GM18858 (cell line): ENCODE results near the gene DCC.
A peak's percentile ranks its signal among the peaks of the same experiment; 100 is the strongest.
"Not testable (repeated sequence)": the region's sequence is repeated elsewhere in the genome, so short reads cannot be mapped to it uniquely, and the experiment has no call there.

Source experiments
- ATAC-seq: cut with Tn5 transposase; IDR thresholded peaks from one replicate; pipeline ENCODE4 v1.9.1; 2021; ENCODE audit not compliant: unreplicated experiment

Gene DCC

DNA sequence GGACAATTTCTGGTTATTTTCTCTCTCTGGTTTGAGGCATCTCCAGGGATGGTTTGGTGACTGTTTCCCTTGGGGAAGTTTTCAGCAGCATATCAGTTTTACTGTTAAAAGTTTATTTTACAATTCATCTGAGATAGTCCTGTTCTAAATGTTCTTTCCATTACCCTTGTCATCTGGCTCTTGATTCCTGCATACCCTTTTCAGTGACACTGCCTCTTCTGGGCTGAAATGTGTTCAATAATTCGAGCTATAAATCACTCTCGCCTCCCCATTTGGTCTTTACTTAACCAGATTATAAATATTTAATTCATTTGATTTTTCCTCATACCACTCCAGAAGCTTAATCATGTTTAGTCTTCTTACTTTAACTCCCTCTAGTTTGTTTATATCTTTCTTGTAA lies 9.5 kb downstream of the DCC start:
- ATAC-seq = no peak

DNA sequence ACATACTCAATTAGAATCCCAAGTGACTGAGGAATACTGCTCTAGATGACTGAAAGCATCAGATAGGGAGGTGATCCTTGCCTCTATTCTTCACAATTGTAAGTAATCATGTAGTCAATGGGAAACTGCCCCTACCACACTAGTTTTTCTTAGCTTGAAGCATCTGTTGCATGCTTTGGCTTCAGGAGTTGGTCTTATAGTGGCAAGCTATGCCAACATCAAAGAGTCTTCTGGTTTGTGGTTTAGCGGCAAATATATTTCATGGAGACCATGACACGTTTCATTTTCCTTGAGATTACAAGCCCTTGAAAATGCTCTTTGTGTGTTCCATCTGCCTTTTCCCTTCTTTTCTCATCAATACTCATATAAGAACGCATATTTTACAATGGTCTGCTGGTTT lies 12.9 kb downstream of the DCC start:
- no peak for ATAC-seq

DNA sequence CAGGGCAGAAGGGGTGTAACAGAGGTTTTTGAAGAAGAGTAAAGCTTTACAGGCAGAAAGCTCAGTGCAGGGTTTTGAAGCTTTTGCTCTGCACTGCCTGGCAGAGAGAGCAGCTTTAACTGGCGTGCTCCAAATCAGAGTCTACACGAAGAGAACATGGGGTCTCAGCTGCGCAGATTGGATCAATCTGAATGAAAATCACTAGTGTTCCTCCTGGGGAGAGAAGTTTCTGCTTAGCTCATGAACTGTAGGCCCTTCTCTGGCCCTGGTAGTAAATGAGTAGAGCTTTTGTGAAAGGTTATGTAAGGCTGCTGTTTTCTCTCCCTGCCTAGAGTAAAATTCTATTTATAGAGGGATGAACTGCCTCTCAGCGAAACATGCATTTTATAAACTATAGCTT lies 13.6 kb downstream of the DCC start:
- ATAC-seq = no peak

DNA sequence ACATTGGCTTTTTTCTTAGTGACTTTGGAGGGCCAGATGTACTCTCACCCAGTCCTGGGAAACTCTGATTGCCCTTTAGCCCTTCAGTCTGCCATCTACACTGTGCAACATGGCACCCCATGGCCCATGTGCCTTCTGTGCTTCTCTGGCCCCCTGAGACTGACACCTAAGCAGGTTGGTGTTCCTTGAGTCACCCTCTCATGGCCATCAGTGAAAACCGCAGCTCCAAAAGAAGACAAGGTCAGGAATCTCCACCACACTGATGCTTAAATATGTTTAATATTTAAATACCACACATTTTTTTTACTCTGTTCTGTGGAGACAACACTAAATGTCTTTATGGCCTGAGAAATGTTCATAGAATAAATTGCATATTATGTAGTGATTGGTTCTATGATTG lies 23.9 kb downstream of the DCC start:
- no peak for ATAC-seq

DNA sequence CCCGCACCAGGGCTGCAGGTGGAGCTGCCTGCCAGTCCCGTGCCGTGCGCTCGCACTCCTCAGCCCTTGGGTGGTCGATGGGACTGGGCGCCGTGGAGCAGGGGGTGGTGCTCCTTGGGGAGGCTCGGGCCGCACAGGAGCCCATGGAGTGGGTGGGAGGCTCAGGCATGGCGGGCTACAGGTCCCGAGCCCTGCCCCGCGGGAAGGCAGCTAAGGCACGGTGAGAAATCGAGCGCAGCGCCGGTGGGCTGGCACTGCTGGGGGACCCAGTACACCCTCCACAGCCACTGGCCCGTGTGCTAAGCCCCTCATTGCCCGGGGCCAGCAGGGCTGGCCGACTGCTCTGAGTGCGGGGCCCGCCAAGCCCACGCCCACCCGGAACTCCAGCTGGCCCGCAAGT lies 26.9 kb downstream of the DCC start:
- ATAC-seq = not testable (repeated sequence)

DNA sequence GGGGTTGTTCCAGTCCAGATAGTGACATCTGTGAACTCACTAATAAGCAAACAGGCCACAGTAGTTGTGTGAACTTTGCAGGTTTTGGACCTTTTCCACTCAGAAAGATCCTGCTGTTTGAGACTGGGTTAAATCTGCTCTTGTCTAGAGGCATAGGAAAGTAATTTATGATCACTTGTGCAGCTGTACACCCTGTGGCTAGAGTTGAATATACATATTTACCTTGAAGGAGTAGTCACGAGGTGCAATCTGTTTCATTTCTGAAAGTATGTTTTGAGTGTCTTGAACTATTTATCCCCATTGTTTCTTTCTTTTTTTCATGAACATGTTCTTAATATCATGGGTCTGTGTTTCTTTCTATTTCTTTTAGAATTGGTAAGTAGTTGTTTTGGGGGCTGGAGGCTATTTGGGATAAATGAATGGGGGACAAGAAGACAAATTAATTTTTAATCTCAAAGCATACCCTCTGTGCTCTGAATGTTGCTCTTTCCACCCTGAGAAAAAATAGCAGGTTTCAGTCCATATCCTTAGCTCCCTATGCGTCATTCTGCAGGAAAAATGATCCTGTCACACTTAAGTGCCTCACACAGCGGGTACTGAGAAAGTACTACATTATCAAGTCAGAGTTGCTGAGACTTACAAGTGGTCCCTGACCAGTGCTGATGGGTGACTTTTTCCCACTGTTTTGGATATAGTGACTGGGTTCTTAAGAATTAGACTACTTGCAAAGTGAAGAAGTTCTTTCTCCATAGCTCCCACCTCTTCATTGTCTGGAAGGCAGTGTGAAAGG lies 28.2 kb downstream of the DCC start:
- no peak for ATAC-seq

DNA sequence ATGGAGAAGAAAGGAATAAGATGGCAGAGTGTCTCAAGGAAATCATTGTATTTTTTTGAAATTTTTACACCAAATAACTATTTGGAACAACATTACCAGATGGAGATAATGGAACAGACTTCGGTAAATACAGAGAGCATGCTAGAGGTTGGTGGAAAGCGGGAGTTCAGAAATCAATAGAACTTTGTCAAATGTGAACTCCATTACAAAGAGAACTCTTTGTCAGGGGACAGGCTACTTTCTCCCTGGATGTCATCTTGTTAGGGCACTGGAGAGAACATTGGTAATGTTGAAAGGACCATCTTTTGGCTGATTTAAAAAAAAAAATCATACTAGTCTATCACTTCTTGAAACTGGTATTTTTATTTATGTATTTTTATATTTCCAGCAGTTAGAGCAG lies 30.8 kb downstream of the DCC start:
- ATAC-seq = no peak

DNA sequence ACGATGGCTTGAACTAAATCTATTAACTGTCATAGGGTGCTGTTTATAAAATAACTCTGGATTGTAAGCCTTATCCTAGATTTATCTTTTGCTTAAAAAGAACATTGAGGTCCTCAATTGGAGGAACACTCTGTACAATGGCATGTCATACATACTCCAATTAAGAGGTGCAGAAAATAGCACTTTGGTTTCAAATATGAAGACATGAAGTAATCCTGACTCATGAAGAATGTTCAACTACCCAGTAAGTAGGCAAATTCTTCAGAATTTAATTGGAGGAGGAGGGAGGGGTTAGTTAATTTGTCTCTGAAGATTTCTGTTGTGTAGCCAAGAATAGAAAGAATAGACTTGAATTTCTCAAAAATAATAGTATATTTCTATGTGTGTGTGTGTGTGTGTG lies 36.1 kb downstream of the DCC start:
- no peak for ATAC-seq

DNA sequence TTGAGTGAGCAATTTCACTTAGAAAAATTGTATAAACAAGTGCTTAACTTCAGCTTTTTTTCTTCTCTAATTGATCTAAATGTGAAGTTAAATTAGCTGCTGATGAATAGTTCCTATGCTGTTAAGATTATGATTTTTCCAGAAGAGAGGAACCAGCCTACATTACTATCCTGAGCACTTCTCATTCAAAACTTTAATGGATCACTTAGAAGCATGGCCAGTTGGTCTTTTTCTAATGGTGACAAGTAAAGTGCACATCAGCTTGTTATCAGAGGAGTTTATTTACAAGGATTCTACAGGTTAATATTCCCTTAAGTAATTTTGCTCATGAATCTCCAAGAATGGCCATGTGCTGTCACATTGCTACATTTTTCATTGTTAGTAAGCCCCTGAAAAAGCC lies 37.1 kb downstream of the DCC start:
- no peak for ATAC-seq

DNA sequence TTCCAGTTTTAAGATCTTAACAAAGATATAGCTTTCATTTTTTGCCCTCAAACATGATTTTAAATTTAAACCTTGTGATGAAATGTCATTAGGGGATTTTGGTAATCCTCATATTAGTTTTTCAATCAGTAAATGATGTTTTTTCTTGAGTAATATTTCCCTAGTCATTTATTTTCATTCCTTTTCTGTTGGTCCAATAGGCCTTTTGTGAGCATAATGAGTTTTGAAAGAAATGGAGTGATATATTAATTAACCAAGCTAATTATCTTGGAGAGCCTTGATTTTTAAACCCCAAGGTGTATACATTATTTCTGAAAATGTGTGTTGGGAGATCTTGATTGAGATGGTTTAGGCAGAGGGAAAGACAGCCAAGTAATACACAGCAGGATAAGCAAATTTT lies 46.3 kb downstream of the DCC start:
- ATAC-seq = no peak

DNA sequence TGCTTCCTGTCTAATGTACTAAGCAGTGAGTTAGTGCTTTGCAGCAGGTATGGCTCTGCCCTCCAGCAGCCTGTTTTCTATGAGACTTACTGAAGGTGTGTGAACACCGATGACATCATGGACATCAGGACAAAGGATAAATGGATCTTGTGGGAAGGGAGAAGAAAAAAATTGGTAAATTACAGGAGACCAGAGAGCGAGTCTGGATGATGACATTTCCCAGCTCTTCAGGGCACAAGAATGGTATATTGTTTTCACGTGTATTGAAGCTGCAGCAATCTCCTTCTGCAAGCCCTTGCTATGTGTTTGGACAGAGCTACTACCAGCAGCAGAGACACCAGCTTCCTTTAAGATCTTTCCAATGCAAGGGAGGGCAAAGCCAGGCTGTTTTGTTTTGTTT lies 47.2 kb downstream of the DCC start:
- no peak for ATAC-seq

DNA sequence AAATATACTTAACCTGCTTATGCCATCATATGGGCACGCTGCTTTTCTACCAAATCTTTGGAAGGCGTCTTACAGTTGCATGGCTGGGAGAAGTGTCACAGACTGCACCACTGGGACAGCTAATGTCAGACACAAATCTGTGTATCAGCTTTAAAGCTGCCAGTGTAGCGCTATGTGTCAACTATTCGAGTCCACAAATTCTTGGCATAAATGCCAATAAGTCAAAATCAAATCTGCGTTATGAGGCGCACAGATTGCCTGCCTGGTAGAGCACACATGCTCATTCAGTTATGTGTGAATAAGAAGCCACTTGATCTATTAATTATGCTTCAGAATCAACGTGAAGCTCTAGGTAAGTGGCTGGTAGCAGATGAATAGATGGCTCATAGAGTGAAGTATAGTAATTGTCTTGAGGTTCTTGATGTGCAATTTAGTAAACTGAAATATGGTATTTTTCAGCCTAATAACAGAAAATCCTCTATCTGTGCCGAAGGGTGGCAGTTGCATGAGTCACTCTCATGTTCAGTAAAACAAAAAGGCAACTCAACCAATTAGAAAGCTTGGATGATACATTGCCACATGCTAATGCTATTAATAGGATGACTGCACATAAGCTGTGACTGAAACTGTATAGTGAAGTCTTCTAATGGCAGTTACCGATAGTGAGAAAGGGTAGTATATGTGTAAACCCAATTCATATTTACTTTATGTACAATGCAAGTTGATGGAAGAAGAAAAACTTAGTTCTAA lies 52.0 kb downstream of the DCC start:
- ATAC-seq = peak; percentile 54

DNA sequence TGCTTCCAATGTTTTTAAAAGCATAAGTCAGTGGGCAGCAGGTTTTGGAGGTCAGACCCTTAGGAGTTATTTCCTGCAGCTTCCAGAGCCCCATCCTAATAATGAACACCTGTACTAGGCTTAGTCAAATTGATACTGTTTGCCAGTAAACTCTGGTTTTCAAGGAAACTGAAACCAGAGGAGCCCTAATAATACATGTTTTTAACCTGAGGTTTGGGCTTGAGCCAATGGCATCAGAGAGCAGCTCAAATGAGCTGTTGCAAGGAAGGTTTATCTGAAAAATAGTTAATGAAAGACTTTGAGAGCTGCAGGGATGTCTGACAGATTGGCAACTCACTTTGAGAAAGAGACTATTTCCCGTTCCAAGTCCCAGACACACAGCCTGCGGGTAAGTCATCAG lies 54.6 kb downstream of the DCC start:
- peak; percentile 38 for ATAC-seq

DNA sequence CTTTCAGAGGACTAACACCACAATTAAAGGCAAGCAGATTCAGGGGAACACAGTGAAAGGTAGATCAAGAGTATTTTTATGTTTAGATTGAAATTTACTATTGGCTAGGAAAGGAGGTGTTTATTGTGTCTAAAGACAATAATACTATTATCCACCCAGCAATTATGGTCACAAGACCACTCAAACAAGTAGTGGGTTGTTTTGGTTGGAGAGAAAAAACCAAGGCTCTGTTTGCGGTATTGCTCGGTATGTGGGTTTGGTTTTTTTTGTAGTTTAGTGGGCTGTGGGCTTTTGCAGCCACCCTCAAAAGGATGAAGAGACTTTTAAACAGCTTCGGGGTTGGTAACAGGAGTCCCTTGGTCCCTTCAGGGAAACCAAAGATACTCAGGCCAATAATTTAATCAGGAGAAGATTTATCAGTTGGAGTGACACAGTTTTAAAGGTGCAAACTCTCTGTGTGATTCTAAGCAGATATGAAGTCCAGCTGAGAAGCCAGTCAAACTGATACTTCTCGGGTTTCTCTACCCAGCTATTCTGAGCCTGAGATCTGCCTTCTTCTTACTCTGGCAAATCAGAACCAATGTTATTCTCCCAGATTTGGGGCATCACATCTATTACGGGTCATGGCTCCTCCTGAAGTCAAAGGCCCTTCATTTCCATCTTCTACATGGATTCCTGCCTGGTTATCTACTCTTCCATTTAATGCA lies 55.3 kb downstream of the DCC start:
- ATAC-seq = peak; percentile 59

DNA sequence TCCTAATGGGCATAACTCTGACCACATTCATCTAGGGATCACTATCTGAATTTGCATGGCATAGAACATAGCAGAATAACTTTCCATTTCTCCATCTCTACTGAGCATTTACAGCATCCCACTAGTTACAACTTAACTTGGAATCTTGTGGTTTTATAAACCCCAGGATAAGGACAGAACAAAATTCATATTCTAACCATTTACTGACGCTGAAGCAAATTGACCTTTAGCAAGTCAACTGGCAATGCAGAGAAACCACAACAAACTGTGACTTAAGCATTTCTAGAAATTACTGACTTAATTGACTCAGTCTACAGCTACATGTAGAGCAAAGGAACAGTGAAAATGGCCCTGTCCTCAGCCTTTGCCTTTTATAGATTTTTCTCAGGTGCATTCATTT lies 61.2 kb downstream of the DCC start:
- no peak for ATAC-seq

DNA sequence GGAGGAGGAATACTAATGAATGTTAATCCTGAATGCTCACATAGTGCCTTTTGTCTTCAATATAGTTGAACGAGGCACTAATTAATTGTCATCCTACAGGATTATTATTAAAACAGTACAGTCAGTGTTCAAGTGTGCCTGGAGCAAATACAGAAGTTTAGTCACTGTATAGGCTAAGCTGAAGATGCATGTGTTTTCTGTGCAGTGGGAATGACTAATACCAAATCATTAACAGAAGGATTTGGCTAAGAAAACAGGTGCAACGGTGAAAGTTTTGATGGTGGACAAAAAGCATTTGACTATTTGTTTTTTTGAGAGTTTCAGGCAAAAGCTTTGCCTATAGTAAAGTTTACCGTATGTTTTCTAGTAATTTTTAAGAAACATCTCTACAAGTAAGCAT lies 62.8 kb downstream of the DCC start:
- ATAC-seq = no peak

DNA sequence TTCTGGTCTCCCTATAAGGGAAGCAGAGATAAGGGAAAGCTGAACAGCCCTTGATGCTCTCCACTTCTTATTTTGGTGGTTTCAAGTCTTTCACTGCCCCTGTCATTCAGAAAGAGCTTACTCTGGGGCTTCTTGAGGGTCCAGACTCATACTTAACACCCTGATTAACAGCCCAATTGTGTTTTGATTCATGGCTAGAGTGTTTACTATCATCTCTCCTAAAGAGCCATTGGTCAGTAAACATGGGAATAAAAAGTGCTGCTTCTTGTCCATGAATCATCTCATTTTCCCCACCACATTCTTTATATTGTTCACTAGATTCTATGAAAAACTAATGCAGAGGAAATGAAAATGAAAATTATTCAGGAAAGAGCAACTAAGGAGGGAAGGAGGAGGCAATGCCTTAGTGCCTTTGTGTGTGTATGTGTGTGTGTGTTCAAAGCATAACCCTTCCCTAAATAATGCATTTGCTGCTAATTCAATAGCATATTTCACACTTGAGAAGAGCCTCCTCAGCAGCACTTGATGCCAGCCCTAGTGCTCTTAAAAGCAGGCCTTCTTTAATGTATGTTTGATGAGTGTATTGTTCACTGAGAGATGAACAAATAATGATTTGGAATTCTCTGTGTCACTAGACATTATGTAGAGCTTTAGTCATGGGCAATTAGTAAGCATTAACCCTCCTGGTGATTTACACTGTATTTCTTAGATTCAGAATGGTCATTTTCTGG lies 63.5 kb downstream of the DCC start:
- no peak for ATAC-seq

DNA sequence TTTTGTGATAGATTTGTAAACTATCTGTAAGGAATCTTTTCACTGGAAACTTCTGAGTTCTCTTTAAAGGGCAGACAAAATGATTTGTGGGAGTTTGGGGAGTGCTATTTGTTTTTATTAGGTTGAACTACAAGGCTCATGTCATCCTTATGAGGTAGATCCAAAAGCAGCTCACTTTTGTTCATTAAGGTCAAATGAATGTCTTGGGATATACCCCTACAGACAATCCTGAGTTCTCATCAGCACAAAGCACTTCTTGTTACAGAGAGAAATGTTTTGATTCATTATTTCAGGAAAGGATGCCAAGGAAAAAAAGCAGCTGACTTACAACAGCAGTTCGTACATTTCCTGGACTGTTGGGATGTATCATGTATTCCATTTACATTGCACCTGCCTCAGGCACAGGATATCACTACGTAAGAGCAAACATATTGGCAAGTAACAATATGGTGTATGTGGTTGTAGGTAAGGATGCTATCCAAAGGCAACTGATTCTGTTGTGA lies 68.9 kb downstream of the DCC start:
- no peak for ATAC-seq

DNA sequence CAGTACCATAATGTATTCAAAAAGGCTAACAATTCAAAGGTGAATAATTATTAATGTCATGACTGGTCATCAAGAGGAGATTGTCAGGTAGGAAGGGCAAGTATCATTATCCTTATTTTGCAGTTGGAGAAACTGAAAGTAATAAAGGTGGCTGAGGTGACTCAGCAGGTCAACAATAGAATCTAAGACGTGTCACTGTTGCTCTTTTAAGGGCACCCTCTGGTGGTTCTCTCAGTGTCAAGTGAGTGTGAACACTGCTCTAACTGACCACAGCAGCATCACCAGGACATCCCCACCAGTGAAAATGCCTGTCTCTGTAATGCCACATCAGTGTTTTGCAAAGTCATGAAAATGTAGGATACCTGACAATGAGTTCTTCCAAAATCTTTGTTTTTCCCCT lies 69.7 kb downstream of the DCC start:
- ATAC-seq = peak; percentile 99

DNA sequence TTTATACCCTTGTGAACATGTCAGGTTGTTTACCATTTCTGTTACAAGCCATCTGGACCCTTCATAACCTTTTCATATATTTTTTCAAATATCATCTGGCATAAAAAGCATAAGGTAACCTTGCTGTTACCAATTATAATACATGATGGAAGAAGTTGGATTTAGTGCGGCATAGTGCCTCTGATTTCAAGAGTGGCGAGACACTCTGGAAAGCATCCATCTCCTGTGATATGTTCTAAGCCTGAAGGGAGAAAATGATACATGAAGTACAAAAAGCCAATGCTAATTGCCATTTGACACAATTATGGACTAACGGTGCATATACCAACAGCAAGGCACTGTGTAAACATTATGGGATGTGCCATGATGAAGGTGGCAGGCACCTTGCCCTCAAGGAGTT lies 75.1 kb downstream of the DCC start:
- ATAC-seq = no peak

DNA sequence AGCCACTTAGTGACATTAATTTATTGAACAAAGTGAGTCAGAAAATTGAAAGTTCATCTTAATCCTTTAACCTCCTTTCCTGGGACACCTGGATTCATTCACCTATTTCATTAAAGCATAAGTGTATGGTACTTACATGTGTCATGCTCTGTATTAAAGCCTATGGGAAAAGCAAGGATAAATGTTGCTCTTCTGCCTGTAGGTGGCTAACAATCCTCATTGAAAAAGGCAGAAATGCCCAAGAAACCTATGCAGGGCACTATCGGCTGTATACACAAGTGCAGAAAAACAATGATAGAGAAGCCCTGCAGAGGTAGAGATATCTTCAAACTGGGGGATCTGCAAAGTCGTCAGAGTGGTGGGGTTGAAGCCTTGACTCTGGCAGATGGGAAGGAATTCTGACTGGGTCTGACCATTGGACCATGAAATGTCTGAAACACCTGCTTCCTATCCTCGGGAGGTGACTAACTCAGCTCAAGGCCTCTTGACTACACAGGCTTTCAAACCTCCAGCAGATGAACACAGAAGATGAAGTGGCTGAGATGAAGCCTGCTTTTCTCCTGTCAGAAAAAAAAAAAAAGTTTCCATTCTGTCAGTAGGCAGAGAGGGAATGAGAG lies 83.1 kb downstream of the DCC start:
- no peak for ATAC-seq
